HEK293 (cell line): Measurements from ENCODE around the gene NSMCE4A.
"Not testable (repeated sequence)": the region's sequence is repeated elsewhere in the genome, so short reads cannot be mapped to it uniquely, and the experiment has no call there.

Experiments
- CTCF ChIA-PET: fragments of 350-600 bp; formaldehyde crosslinking; extraction: SDS; loops from one replicate; lab custom pipeline; 2021; ENCODE audit warnings: antibody characterized with exemption; lab: Yijun Ruan, JAX
- POLR2A ChIA-PET: fragments of 300-600 bp; formaldehyde crosslinking; extraction: SDS; loops from one replicate; lab custom pipeline; 2020; ENCODE audit warnings: antibody characterized with exemption, inconsistent platforms; lab: Yijun Ruan, JAX
- H3K27ac ChIP-seq: fragments of 200-500 bp; sonication (Bioruptor generic); 2 replicates; pipeline ENCODE4 v1.5.1; 2014; ENCODE audit warnings: low read depth, low read length, control low read depth, inconsistent platforms; ENCODE audit errors: extremely low read depth
- H3K36me3 ChIP-seq, 2 experiments: fragments of 200-500 bp in 1 of 2; sonication (Bioruptor generic) in 1 of 2; 1 replicate in 1 of 2; 2 replicates in 1 of 2; pipeline ENCODE4 v1.5.1; 2014 to 2017; ENCODE audit warnings: inconsistent platforms in 2 of 2, low read length in 2 of 2; ENCODE audit not compliant: control insufficient read depth in 2 of 2, insufficient read depth in 1 of 2
- H3K4me1 ChIP-seq: fragments of 200-500 bp; sonication (Bioruptor generic); 2 replicates; pipeline ENCODE4 v1.5.1; 2014; ENCODE audit warnings: mild to moderate bottlenecking, low read length, inconsistent platforms; ENCODE audit not compliant: control insufficient read depth, insufficient read depth
- H3K4me3 ChIP-seq: 2 replicates; pipeline ENCODE4 v1.5.1; 2011; ENCODE audit warnings: low read depth, mild to moderate bottlenecking, control low read depth, low read length, moderate library complexity
- H3K9me3 ChIP-seq: fragments of 200-500 bp; sonication (Bioruptor generic); 2 replicates; pipeline ENCODE4 v1.5.1; 2014; ENCODE audit warnings: low read depth, low read length, inconsistent platforms; ENCODE audit not compliant: control insufficient read depth, insufficient read depth
- HOXC10 ChIP-seq: sonication (generic); formaldehyde crosslinking; IDR thresholded peaks from 2 replicates; pipeline ENCODE4 v1.8.1; 2023; ENCODE audit warnings: mild to moderate bottlenecking, missing genetic modification reagents
- KLF9 ChIP-seq: fragments of 450-650 bp; formaldehyde crosslinking; IDR thresholded peaks from 2 replicates; pipeline ENCODE4 v1.5.1; 2016; ENCODE audit warnings: missing biosample characterization, missing genetic modification characterization, low read depth
- MEIS1 ChIP-seq: sonication (generic); formaldehyde crosslinking; IDR thresholded peaks from 2 replicates; pipeline ENCODE4 v1.8.1; 2022; ENCODE audit warnings: missing genetic modification reagents, mild to moderate bottlenecking, borderline replicate concordance
- REPIN1 ChIP-seq: fragments of 450-650 bp; formaldehyde crosslinking; IDR thresholded peaks from 2 replicates; pipeline ENCODE4 v1.5.1; 2017; ENCODE audit warnings: missing biosample characterization, missing genetic modification characterization, low read depth
- SETDB1 ChIP-seq: IDR thresholded peaks from one replicate; pipeline ENCODE4 v1.6.1; 2017; ENCODE audit warnings: mild to moderate bottlenecking, low read length, moderate library complexity, mixed read lengths; ENCODE audit not compliant: insufficient read length
- WT1 ChIP-seq: fragments of 450-650 bp; formaldehyde crosslinking; IDR thresholded peaks from 2 replicates; pipeline ENCODE4 v1.5.1; 2016; ENCODE audit warnings: missing biosample characterization, missing genetic modification characterization
- ZBTB1 ChIP-seq: fragments of 450-650 bp; formaldehyde crosslinking; IDR thresholded peaks from 2 replicates; pipeline ENCODE4 v1.5.1; 2016; ENCODE audit warnings: missing biosample characterization, missing genetic modification characterization
- ZNF10 ChIP-seq: fragments of 450-650 bp; formaldehyde crosslinking; IDR thresholded peaks from 2 replicates; pipeline ENCODE4 v1.5.1; 2017; ENCODE audit warnings: missing biosample characterization, missing genetic modification characterization
- ZNF174 ChIP-seq: fragments of 450-650 bp; formaldehyde crosslinking; IDR thresholded peaks from 2 replicates; pipeline ENCODE4 v1.5.0; 2017; ENCODE audit warnings: missing biosample characterization, mild to moderate bottlenecking, missing genetic modification characterization
- ZNF202 ChIP-seq: fragments of 450-650 bp; formaldehyde crosslinking; IDR thresholded peaks from 2 replicates; pipeline ENCODE4 v1.5.1; 2016; ENCODE audit warnings: missing biosample characterization, missing genetic modification characterization, borderline replicate concordance
- ZNF223 ChIP-seq: fragments of 450-650 bp; formaldehyde crosslinking; IDR thresholded peaks from 2 replicates; pipeline ENCODE4 v1.5.1; 2016; ENCODE audit warnings: missing biosample characterization, missing genetic modification characterization
- ZNF302 ChIP-seq: fragments of 450-650 bp; formaldehyde crosslinking; IDR thresholded peaks from 2 replicates; pipeline ENCODE4 v1.5.1; 2016; ENCODE audit warnings: missing biosample characterization, missing genetic modification characterization, low read depth
- ZNF311 ChIP-seq: fragments of 450-650 bp; formaldehyde crosslinking; IDR thresholded peaks from 2 replicates; pipeline ENCODE4 v1.5.1; 2017; ENCODE audit warnings: missing biosample characterization, missing genetic modification characterization, borderline replicate concordance
- ZNF488 ChIP-seq: fragments of 450-650 bp; formaldehyde crosslinking; IDR thresholded peaks from 2 replicates; pipeline ENCODE4 v1.5.1; 2016; ENCODE audit warnings: missing biosample characterization, missing genetic modification characterization
- ZNF529 ChIP-seq: fragments of 450-650 bp; formaldehyde crosslinking; IDR thresholded peaks from 2 replicates; pipeline ENCODE4 v1.5.1; 2017; ENCODE audit warnings: missing genetic modification characterization, missing biosample characterization; ENCODE audit not compliant: insufficient replicate concordance
- ZNF548 ChIP-seq: fragments of 450-650 bp; formaldehyde crosslinking; IDR thresholded peaks from 2 replicates; pipeline ENCODE4 v1.5.1; 2016; ENCODE audit warnings: missing biosample characterization, missing genetic modification characterization
- ZNF600 ChIP-seq: fragments of 450-650 bp; formaldehyde crosslinking; IDR thresholded peaks from 2 replicates; pipeline ENCODE4 v1.5.1; 2016; ENCODE audit warnings: missing biosample characterization, missing genetic modification characterization
- ZNF670 ChIP-seq: fragments of 450-650 bp; formaldehyde crosslinking; IDR thresholded peaks from 2 replicates; pipeline ENCODE4 v1.5.1; 2016; ENCODE audit warnings: missing biosample characterization, missing genetic modification characterization, low read depth
- TF ChIP-seq, protein P1 (sequence below): fragments of 450-650 bp; formaldehyde crosslinking; IDR thresholded peaks from 2 replicates; pipeline ENCODE4 v1.5.1; 2016; ENCODE audit warnings: missing biosample characterization, missing genetic modification characterization
- TF ChIP-seq, protein P2 (sequence below): fragments of 450-650 bp; formaldehyde crosslinking; IDR thresholded peaks from 2 replicates; pipeline ENCODE4 v1.5.1; 2016; ENCODE audit warnings: missing biosample characterization, missing genetic modification characterization

NSMCE4A gene

DNA sequence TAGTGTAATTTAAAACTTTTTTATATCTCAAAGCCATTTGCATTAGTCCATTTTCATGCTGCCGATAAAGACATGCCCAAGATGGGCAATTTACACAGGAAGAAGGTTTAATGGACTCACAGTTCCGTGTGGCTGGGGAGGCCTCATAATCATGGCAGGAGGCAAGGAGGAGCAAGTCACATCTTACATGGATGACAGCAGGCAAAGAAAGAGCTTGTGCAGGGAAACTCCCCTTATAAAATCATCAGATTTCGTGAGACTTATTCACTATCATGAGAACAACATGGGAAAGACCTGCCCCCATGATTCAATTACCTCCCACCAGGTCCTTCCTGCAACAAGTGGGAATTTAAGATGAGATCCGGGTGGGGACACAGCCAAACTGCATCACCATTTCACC lies 16.7 kb upstream of the NSMCE4A start:
- H3K9me3 ChIP-seq, H3K36me3 ChIP-seq, POLR2A ChIA-PET, H3K4me1 ChIP-seq, H3K4me3 ChIP-seq, CTCF ChIA-PET, H3K27ac ChIP-seq: not testable (repeated sequence)
- TF ChIP-seq SETDB1: peak; percentile 67

DNA sequence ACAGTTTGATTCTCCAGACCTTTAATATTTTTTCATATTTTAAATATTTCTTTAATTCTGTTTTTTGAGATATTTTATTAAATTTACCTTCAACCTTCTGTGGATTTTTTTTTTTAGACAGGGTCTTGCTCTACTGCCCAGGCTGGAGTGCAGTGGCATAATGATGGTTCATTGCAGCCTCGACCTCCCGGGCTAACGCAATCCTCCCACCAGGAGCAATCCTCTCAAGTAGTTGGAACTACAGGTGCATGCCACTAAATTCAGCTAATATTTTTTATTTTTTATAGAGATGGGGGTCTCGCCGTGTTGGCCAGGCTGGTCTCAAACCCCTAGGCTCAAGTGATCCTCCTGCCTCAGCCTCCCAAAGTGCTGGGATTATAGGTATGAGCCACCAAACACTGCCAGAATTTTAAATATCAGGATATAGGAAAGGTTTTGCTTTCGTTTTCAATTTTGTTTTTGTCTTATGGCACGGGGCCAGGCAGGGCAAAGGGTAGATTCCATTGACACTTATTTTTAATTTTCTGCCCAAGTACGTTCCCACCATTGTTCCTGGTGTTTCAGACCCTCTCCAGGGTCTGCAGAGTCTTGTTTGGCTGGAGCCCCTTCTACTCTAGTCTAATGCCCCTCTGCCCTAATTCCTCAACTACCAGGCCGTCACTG lies 15.1 kb upstream of the NSMCE4A start:
- ChIA-PET POLR2A (no interaction called here), CTCF (interaction anchor here (0.5 kb wide), 1 partner anchor 122 kb away, joined by 3 read pairs; no protein-coding TSS in a partner anchor)
- Histone ChIP-seq H3K4me3 (no peak overlapping the region), H3K4me1 (no peaks in the 10 kb centered on the region), H3K36me3 (no peaks in the 10 kb centered on the region), H3K27ac (no peak overlapping the region), H3K9me3 (no peaks in the 10 kb centered on the region)
- TF ChIP-seq ZNF600 (tag by site-specific recombination) (no peak), ZNF670 (tag by site-specific recombination) (no peak), ZNF174 (tag by site-specific recombination) (no peak), ZNF10 (tag by site-specific recombination) (no peak), KLF9 (tag by site-specific recombination) (no peak), WT1 (no peak), HOXC10 (CRISPR knock-in tag) (no peak), ZNF488 (no peak), ZNF529 (tag by site-specific recombination) (no peak), ZNF311 (tag by site-specific recombination) (no peak), REPIN1 (tag by site-specific recombination) (no peak), ZBTB1 (tag by site-specific recombination) (no peak), ZNF202 (tag by site-specific recombination) (no peak), ZNF548 (no peak), ZNF302 (tag by site-specific recombination) (no peak), ZNF223 (tag by site-specific recombination) (no peak), MEIS1 (no peak)
- TF ChIP-seq, protein P1, sequence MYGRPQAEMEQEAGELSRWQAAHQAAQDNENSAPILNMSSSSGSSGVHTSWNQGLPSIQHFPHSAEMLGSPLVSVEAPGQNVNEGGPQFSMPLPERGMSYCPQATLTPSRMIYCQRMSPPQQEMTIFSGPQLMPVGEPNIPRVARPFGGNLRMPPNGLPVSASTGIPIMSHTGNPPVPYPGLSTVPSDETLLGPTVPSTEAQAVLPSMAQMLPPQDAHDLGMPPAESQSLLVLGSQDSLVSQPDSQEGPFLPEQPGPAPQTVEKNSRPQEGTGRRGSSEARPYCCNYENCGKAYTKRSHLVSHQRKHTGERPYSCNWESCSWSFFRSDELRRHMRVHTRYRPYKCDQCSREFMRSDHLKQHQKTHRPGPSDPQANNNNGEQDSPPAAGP (tag by site-specific recombination): no peak
- TF ChIP-seq, protein P2, sequence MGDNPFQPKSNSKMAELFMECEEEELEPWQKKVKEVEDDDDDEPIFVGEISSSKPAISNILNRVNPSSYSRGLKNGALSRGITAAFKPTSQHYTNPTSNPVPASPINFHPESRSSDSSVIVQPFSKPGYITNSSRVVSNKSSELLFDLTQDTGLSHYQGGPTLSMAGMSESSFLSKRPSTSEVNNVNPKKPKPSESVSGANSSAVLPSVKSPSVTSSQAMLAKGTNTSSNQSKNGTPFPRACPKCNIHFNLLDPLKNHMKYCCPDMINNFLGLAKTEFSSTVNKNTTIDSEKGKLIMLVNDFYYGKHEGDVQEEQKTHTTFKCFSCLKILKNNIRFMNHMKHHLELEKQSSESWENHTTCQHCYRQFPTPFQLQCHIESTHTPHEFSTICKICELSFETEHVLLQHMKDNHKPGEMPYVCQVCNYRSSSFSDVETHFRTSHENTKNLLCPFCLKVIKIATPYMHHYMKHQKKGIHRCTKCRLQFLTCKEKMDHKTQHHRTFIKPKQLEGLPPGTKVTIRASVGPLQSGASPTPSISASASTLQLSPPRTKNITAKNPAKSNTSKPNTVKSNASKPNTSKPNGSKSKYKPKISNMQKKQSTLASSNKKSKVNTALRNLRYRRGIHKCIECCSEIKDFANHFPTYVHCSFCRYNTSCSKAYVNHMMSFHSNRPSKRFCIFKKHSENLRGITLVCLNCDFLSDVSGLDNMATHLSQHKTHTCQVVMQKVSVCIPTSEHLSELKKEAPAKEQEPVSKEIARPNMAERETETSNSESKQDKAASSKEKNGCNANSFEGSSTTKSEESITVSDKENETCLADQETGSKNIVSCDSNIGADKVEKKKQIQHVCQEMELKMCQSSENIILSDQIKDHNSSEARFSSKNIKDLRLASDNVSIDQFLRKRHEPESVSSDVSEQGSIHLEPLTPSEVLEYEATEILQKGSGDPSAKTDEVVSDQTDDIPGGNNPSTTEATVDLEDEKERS (tag by site-specific recombination): no peak
